HepG2 (cell line): ENCODE results near the gene SPHK2. TPM values are rescaled to one million over a fixed set of nuclear protein-coding genes. Genes with fewer than 3 reads are reported as not detected.

Experiments
- MTA1 ChIP-seq: sonication (generic); formaldehyde crosslinking; IDR thresholded peaks from 2 replicates; pipeline ENCODE4 v1.4.0; 2020; ENCODE audit warnings: missing genetic modification reagents, mild to moderate bottlenecking, borderline replicate concordance
- NR2F1 ChIP-seq, 2 experiments: fragments of 450-650 bp in 1 of 2; formaldehyde crosslinking in 1 of 2; IDR thresholded peaks; 2 replicates each; pipeline versions ENCODE4 v1.5.0 to v1.6.1; 2016 to 2020; ENCODE audit warnings: mild to moderate bottlenecking in 1 of 2, missing compliant biosample characterization in 1 of 2, missing genetic modification reagents in 1 of 2, moderate library complexity in 1 of 2
- POLR2AphosphoS5 ChIP-seq: IDR thresholded peaks from 2 replicates; pipeline ENCODE4 v1.6.1; 2012; ENCODE audit warnings: low read depth, low read length
- RARA ChIP-seq: IDR thresholded peaks from 2 replicates; pipeline ENCODE4 v1.6.1; 2016; ENCODE audit warnings: missing genetic modification reagents, missing compliant biosample characterization
- SMAD3 ChIP-seq: sonication (generic); formaldehyde crosslinking; IDR thresholded peaks from 2 replicates; pipeline ENCODE4 v1.4.0; 2020; ENCODE audit warnings: missing genetic modification reagents
- SNRNP70 ChIP-seq: fragments of 200-400 bp; formaldehyde crosslinking; IDR thresholded peaks from 2 replicates; pipeline ENCODE4 v1.6.1; 2017; ENCODE audit warnings: mild to moderate bottlenecking, low read depth, low read length, moderate library complexity
- SP4 ChIP-seq: sonication (generic); formaldehyde crosslinking; IDR thresholded peaks from 2 replicates; pipeline ENCODE4 v1.8.1; 2023; ENCODE audit warnings: mild to moderate bottlenecking, missing genetic modification reagents
- SRSF9 ChIP-seq: fragments of 200-400 bp; formaldehyde crosslinking; IDR thresholded peaks from 2 replicates; pipeline ENCODE4 v1.6.1; 2018; ENCODE audit warnings: borderline replicate concordance, mild to moderate bottlenecking, low read depth, low read length; ENCODE audit not compliant: insufficient read depth, poor library complexity, severe bottlenecking
- ZNF598 ChIP-seq: sonication (generic); formaldehyde crosslinking; IDR thresholded peaks from 2 replicates; pipeline ENCODE4 v1.5.1; 2020; ENCODE audit warnings: mild to moderate bottlenecking, missing genetic modification reagents, borderline replicate concordance
- ZSCAN25 ChIP-seq: sonication (generic); formaldehyde crosslinking; IDR thresholded peaks from 2 replicates; pipeline ENCODE4 v1.8.0; 2022; ENCODE audit warnings: mild to moderate bottlenecking, missing genetic modification reagents
- polyA plus RNA-seq, 8 experiments: library from polyadenylated mRNA; depleted of rRNA in 3 of 8; stranded (reverse) in 7 of 8; unstranded in 1 of 8; fragments of >200 nt; fragmentation: Illumina TruSeq in 4 of 8; extraction: Trizol in 4 of 8; gene quantifications; 2 replicates each; pipeline versions ENCODE4 v1.2.1 to v1.2.3, GENCODE V29; 2011 to 2016; ENCODE audit warnings: low read depth in 4 of 8, missing spikeins in 1 of 8, mixed read lengths in 1 of 8; ENCODE audit not compliant: insufficient read depth in 1 of 8
- total RNA-seq, 5 experiments: library from RNA; depleted of rRNA; stranded (reverse); fragments of >200 nt; fragmentation: Illumina TruSeq; extraction: Trizol; gene quantifications; 2 replicates each; pipeline ENCODE4 v1.2.3, GENCODE V29; 2016; ENCODE audit warnings: low read depth in 1 of 5
- TF ChIP-seq, protein P1 (sequence below): sonication (generic); formaldehyde crosslinking; IDR thresholded peaks from one replicate; pipeline ENCODE4 v1.5.1; 2020; ENCODE audit warnings: mild to moderate bottlenecking, missing genetic modification reagents; ENCODE audit errors: not compliant biosample characterization
- TF ChIP-seq, protein P2 (sequence below): sonication (generic); formaldehyde crosslinking; IDR thresholded peaks from 2 replicates; pipeline ENCODE4 v1.5.0; 2020; ENCODE audit warnings: mild to moderate bottlenecking, missing genetic modification reagents
- TF ChIP-seq, protein P3 (sequence below): sonication (generic); formaldehyde crosslinking; conservative IDR thresholded peaks from 2 replicates; pipeline ENCODE4 v1.4.0; 2020; ENCODE audit warnings: mild to moderate bottlenecking, missing genetic modification reagents, moderate library complexity

Gene SPHK2
- total and polyA plus RNA-seq, 2 of the 13 experiments (the other 11 are each of a cell fraction or from before 2014, with no cell fraction given) = 2.9 to 14.4 TPM

DNA sequence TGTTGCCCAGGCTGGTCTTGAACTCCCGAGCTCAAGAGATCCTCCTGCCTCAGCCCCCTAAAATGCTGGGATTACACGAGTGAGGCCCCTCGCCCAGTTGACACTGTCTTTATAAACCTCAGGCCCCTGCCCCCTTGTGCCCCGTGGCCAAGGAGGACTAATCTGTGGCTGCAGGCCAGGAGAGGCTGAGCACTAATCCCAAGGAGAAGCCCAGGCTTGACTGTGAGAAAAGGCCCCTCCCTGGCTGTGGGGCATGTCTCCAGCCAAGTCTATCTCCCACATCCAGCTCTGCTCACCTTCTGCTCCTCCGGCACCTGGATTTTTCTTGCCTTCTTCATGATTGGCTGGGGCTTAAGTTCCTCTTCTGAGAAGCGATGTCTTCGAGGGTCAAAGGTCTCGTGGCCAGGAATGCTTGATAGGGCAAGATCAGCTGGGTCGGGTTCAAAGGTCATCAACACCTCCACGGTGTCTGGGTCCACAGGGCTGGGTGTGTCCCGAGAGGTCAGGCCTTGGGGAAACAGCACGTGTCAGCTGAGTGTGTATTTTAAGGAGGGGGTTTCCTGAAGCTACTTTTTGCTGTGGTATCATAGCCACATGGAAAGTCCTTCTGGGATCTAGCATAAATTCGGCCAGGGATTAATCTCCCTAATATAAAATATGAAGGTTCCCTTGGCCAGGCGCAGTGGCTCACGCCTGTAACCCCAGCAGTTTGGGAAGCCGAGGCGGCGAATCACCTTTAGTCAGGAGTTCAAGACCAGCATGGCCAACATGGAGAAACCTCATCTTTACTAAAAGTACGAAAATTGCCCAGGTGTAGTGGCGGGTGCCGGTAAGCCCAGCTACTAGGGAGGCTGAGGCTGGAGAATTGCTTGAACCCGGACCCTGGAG lies 14.1 kb downstream of the SPHK2 start (continued):
- TF ChIP-seq, protein P1, sequence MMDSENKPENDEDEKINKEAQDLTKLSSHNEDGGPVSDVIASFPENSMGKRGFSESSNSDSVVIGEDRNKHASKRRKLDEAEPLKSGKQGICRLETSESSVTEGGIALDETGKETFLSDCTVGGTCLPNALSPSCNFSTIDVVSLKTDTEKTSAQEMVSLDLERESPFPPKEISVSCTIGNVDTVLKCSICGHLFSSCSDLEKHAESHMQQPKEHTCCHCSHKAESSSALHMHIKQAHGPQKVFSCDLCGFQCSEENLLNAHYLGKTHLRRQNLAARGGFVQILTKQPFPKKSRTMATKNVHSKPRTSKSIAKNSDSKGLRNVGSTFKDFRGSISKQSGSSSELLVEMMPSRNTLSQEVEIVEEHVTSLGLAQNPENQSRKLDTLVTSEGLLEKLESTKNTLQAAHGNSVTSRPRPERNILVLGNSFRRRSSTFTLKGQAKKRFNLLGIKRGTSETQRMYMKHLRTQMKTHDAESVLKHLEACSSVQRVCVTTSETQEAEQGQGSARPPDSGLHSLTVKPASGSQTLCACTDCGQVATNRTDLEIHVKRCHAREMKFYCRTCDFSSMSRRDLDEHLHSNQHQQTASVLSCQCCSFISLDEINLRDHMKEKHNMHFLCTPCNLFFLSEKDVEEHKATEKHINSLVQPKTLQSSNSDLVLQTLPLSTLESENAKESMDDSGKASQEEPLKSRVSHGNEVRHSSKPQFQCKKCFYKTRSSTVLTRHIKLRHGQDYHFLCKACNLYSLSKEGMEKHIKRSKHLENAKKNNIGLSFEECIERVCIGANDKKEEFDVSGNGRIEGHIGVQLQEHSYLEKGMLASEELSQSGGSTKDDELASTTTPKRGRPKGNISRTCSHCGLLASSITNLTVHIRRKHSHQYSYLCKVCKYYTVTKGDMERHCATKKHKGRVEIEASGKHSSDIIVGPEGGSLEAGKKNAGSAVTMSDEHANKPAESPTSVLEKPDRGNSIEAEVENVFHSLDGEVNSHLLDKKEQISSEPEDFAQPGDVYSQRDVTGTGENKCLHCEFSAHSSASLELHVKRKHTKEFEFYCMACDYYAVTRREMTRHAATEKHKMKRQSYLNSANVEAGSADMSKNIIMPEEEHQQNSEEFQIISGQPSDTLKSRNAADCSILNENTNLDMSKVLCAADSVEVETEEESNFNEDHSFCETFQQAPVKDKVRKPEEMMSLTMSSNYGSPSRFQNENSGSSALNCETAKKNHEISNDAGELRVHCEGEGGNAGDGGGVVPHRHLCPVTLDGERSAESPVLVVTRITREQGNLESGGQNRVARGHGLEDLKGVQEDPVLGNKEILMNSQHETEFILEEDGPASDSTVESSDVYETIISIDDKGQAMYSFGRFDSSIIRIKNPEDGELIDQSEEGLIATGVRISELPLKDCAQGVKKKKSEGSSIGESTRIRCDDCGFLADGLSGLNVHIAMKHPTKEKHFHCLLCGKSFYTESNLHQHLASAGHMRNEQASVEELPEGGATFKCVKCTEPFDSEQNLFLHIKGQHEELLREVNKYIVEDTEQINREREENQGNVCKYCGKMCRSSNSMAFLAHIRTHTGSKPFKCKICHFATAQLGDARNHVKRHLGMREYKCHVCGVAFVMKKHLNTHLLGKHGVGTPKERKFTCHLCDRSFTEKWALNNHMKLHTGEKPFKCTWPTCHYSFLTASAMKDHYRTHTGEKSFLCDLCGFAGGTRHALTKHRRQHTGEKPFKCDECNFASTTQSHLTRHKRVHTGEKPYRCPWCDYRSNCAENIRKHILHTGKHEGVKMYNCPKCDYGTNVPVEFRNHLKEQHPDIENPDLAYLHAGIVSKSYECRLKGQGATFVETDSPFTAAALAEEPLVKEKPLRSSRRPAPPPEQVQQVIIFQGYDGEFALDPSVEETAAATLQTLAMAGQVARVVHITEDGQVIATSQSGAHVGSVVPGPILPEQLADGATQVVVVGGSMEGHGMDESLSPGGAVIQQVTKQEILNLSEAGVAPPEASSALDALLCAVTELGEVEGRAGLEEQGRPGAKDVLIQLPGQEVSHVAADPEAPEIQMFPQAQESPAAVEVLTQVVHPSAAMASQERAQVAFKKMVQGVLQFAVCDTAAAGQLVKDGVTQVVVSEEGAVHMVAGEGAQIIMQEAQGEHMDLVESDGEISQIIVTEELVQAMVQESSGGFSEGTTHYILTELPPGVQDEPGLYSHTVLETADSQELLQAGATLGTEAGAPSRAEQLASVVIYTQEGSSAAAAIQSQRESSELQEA (CRISPR knock-in tag) = no peak
- peak; percentile 19; the same call in 1 of the 2 replicates for TF ChIP-seq POLR2AphosphoS5
- 0 out of 2 replicates have a peak, but pooled peaks have one; percentile 36 for TF ChIP-seq MTA1 (CRISPR knock-in tag)
- no peak for TF ChIP-seq SRSF9
- 0 out of 2 replicates have a peak, but pooled peaks have one; percentile 8 for TF ChIP-seq SMAD3 (CRISPR knock-in tag)
- no peak for TF ChIP-seq SP4 (CRISPR knock-in tag)
- TF ChIP-seq, protein P2, sequence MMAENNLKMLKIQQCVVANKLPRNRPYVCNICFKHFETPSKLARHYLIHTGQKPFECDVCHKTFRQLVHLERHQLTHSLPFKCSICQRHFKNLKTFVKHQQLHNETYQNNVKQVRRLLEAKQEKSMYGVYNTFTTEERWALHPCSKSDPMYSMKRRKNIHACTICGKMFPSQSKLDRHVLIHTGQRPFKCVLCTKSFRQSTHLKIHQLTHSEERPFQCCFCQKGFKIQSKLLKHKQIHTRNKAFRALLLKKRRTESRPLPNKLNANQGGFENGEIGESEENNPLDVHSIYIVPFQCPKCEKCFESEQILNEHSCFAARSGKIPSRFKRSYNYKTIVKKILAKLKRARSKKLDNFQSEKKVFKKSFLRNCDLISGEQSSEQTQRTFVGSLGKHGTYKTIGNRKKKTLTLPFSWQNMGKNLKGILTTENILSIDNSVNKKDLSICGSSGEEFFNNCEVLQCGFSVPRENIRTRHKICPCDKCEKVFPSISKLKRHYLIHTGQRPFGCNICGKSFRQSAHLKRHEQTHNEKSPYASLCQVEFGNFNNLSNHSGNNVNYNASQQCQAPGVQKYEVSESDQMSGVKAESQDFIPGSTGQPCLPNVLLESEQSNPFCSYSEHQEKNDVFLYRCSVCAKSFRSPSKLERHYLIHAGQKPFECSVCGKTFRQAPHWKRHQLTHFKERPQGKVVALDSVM = peak; percentile 61; the same call in 1 of the 2 replicates
- TF ChIP-seq RARA (CRISPR knock-in tag) = 0 out of 2 replicates have a peak, but pooled peaks have one; percentile 24
- 0 out of 2 replicates have a peak, but pooled peaks have one; percentile 32 for TF ChIP-seq ZSCAN25
- TF ChIP-seq, protein P3, sequence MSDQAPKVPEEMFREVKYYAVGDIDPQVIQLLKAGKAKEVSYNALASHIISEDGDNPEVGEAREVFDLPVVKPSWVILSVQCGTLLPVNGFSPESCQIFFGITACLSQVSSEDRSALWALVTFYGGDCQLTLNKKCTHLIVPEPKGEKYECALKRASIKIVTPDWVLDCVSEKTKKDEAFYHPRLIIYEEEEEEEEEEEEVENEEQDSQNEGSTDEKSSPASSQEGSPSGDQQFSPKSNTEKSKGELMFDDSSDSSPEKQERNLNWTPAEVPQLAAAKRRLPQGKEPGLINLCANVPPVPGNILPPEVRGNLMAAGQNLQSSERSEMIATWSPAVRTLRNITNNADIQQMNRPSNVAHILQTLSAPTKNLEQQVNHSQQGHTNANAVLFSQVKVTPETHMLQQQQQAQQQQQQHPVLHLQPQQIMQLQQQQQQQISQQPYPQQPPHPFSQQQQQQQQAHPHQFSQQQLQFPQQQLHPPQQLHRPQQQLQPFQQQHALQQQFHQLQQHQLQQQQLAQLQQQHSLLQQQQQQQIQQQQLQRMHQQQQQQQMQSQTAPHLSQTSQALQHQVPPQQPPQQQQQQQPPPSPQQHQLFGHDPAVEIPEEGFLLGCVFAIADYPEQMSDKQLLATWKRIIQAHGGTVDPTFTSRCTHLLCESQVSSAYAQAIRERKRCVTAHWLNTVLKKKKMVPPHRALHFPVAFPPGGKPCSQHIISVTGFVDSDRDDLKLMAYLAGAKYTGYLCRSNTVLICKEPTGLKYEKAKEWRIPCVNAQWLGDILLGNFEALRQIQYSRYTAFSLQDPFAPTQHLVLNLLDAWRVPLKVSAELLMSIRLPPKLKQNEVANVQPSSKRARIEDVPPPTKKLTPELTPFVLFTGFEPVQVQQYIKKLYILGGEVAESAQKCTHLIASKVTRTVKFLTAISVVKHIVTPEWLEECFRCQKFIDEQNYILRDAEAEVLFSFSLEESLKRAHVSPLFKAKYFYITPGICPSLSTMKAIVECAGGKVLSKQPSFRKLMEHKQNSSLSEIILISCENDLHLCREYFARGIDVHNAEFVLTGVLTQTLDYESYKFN (CRISPR knock-in tag) = 0 out of 2 replicates have a peak, but pooled peaks have one; percentile 21
- 0 out of 2 replicates have a peak, but pooled peaks have one; percentile 19 for TF ChIP-seq ZNF598 (CRISPR knock-in tag)
- peak; percentile 58 to 63; a peak in 2 of 4 replicates for TF ChIP-seq NR2F1 (CRISPR knock-in tag; IDR thresholded peaks at IDR 0.05)
- no peak for TF ChIP-seq SNRNP70
